ENCODE data around the gene SYT1. TPM values are rescaled to one million over a fixed set of nuclear protein-coding genes. Genes with fewer than 3 reads are reported as not detected.

SYT1 gene
- total RNA-seq, 1 donor from 2014 or later, result 19.5 TPM

GRCh38 chr12:79452906-79453305 is 588.3 kb downstream of the SYT1 start:
- H3K36me3 Mint-ChIP-seq (ENCODE audit: low read depth), result peaks cover 3% of the 10 kb centered on the region
- no peak for DNase-seq (ENCODE audit: low read depth, low spot score)
- H3K27ac Mint-ChIP-seq (ENCODE audit: unreplicated experiment), result no peak overlapping the region
- peaks cover 4% of the 10 kb centered on the region for H3K4me1 Mint-ChIP-seq
- H3K9me3 Mint-ChIP-seq, result peaks cover 2% of the 10 kb centered on the region
- H3K4me3 Mint-ChIP-seq, result no peak overlapping the region
- H3K27me3 Mint-ChIP-seq (ENCODE audit: low read depth), result no peaks in the 10 kb centered on the region
- TF ChIP-seq, protein P1, sequence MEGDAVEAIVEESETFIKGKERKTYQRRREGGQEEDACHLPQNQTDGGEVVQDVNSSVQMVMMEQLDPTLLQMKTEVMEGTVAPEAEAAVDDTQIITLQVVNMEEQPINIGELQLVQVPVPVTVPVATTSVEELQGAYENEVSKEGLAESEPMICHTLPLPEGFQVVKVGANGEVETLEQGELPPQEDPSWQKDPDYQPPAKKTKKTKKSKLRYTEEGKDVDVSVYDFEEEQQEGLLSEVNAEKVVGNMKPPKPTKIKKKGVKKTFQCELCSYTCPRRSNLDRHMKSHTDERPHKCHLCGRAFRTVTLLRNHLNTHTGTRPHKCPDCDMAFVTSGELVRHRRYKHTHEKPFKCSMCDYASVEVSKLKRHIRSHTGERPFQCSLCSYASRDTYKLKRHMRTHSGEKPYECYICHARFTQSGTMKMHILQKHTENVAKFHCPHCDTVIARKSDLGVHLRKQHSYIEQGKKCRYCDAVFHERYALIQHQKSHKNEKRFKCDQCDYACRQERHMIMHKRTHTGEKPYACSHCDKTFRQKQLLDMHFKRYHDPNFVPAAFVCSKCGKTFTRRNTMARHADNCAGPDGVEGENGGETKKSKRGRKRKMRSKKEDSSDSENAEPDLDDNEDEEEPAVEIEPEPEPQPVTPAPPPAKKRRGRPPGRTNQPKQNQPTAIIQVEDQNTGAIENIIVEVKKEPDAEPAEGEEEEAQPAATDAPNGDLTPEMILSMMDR (conservative IDR thresholded peaks at IDR 0.05), result no peak

DNA sequence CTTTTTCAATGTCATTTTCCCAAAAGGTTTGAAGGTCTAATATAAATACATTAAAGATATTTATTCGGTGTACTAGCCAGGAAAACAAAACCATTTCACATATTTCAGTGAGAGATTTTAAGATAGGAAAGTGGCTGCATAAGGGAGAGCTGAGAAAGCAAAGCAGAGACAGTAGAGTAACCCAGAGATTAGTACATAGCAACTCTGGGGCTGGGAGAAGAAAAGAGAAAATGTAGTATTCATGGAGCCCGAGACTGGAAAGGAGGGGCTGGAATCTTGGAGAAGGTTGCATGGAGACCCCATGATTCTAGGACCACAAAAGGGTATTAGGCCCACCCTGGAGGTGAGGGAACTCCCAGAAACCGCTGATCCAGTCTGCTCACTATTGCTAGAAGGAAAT is 589.2 kb downstream of the SYT1 start:
- DNase-seq (ENCODE audit: low read depth, low spot score), result no peak
- Mint-ChIP-seq H3K36me3 (ENCODE audit: low read depth) (peaks cover 3% of the 10 kb centered on the region), H3K4me3 (no peak overlapping the region), H3K9me3 (peaks cover 2% of the 10 kb centered on the region), H3K27ac (ENCODE audit: unreplicated experiment) (no peak overlapping the region), H3K4me1 (peaks cover 4% of the 10 kb centered on the region), H3K27me3 (ENCODE audit: low read depth) (no peaks in the 10 kb centered on the region)
- TF ChIP-seq, protein P1 (conservative IDR thresholded peaks at IDR 0.05), result no peak

- Mint-ChIP-seq H3K27me3 (ENCODE audit: low read depth) (no peaks in the 10 kb centered on the region), H3K4me1 (peaks cover 4% of the 10 kb centered on the region), H3K9me3 (peaks cover 2% of the 10 kb centered on the region), H3K27ac (ENCODE audit: unreplicated experiment) (no peak overlapping the region), H3K36me3 (ENCODE audit: low read depth) (peaks cover 3% of the 10 kb centered on the region), H3K4me3 (no peak overlapping the region)
- TF ChIP-seq, protein P1 (conservative IDR thresholded peaks at IDR 0.05), result no peak
- no peak for DNase-seq (ENCODE audit: low read depth, low spot score)
These were observed 589.8 kb downstream of the SYT1 start for GRCh38 chr12:79454338-79454843.

- Mint-ChIP-seq H3K4me3 (no peak overlapping the region), H3K9me3 (peaks cover 5% of the 10 kb centered on the region), H3K4me1 (peaks cover 4% of the 10 kb centered on the region), H3K36me3 (ENCODE audit: low read depth) (peaks cover 3% of the 10 kb centered on the region), H3K27me3 (ENCODE audit: low read depth) (no peaks in the 10 kb centered on the region), H3K27ac (ENCODE audit: unreplicated experiment) (no peak overlapping the region)
- DNase-seq (ENCODE audit: low read depth, low spot score), result no peak
- TF ChIP-seq, protein P1 (conservative IDR thresholded peaks at IDR 0.05), result no peak
These were observed 590.7 kb downstream of the SYT1 start for GRCh38 chr12:79455286-79455685.

- Mint-ChIP-seq H3K4me1 (no peaks in the 10 kb centered on the region), H3K36me3 (ENCODE audit: low read depth) (no peaks in the 10 kb centered on the region)
- TF ChIP-seq, protein P1 (conservative IDR thresholded peaks at IDR 0.05), result no peak
These were observed 617.7 kb downstream of the SYT1 start for GRCh38 chr12:79482323-79482722.

More at GRCh38 chr12:79482323-79482722, 617.7 kb downstream of the SYT1 start:
- no peak overlapping the region for H3K4me3 Mint-ChIP-seq
- peaks cover 3% of the 10 kb centered on the region for H3K9me3 Mint-ChIP-seq
- H3K27me3 Mint-ChIP-seq (ENCODE audit: low read depth), result no peaks in the 10 kb centered on the region
- H3K27ac Mint-ChIP-seq (ENCODE audit: unreplicated experiment), result no peak overlapping the region
- no peak for DNase-seq (ENCODE audit: low read depth, low spot score)

Measured in neural crest cell (in vitro differentiated cells).